NT2/D1 (cell line): ENCODE data around the gene TNFRSF13B.

Source experiments
- SUZ12 ChIP-seq: IDR thresholded peaks from 2 replicates; pipeline ENCODE4 v1.6.1; 2011; ENCODE audit not compliant: insufficient read length, insufficient read depth; ENCODE audit errors: extremely low read depth
- YY1 ChIP-seq: IDR thresholded peaks from 2 replicates; pipeline ENCODE4 v1.6.1; 2011; ENCODE audit not compliant: insufficient read length, insufficient read depth

DNA sequence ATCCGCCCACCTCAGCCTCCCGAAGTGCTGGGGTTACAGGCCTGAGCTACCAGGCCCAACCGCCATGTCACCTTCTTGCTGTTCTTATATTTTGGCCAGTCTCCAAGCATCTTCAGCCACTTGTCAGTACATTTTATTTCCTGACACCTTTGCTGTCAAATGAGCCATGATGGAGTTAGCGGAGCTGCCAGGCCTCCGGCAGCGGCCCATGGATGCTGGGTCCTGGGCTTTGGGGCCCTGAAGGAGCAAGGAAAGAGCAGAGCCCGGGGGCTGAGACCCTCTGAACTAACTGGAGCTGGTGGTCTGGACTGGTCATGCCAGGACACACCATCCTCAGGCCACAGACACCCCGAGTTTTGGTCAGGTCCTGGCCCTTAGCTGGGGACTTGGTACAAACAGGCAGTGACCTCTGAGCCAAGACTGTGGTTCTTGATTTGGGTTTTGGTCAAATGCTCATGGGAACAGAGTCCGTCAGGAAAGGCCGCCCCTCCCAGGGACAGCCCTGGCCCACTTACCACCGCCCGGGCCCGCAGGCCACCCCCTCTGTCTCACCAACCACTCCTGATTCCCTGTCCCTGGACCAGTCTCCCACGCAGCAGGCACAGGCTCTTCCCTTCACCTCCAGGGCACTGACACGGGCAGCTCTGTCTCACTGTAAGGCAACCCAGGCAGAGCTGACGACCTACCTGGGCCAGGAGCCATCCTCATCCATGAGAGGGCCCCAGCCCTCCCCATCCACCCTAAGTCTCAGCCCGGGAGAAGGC lies 42.0 kb downstream of the TNFRSF13B start:
- TF ChIP-seq SUZ12 (no peak), YY1 (no peak)
